SK-N-MC (cell line): ENCODE results near the gene SLC25A41.

Source experiments
- EZH2 ChIP-seq: fragments of 200-600 bp; sonication (generic); IDR thresholded peaks from one replicate; pipeline ENCODE4 v1.6.1; 2017; ENCODE audit warnings: antibody characterized with exemption
- FOXP2 ChIP-seq: optimal IDR thresholded peaks from 2 replicates; pipeline ENCODE3; 2011; ENCODE audit warnings: mild to moderate bottlenecking, moderate library complexity; ENCODE audit not compliant: insufficient read depth; ENCODE audit errors: extremely low read length, control extremely low read depth
- POLR2AphosphoS5 ChIP-seq: IDR thresholded peaks from 2 replicates; pipeline ENCODE4 v1.6.1; 2012; ENCODE audit warnings: mild to moderate bottlenecking, low read depth, low read length, borderline replicate concordance

GRCh38 chr19:6470173-6470572, 36.6 kb upstream of the SLC25A41 start:
- no peak for TF ChIP-seq POLR2AphosphoS5
- TF ChIP-seq EZH2 = no peak
- TF ChIP-seq FOXP2 = no peak
